ENCODE results near the gene REEP2.

GRCh38 chr5:138449501-138450239 is 10.8 kb downstream of the REEP2 start:
- peak; percentile 89 to 97 for TF ChIP-seq CTCF (conservative IDR thresholded peaks at IDR 0.05; ENCODE audit: low read depth in 2 of 2)
- no peak for TF ChIP-seq EZH2 (IDR thresholded peaks at IDR 0.05; ENCODE audit: low read depth, unreplicated experiment)
- 0 out of 2 replicates have a peak, but pooled peaks have one; percentile 39 for TF ChIP-seq CREB1 (CRISPR knock-in tag; IDR thresholded peaks at IDR 0.05; ENCODE audit: low read depth)
- TF ChIP-seq POLR2AphosphoS5 (IDR thresholded peaks at IDR 0.05; ENCODE audit: low read depth): no peak
- TF ChIP-seq JUNB (IDR thresholded peaks at IDR 0.05; ENCODE audit: unreplicated experiment): no peak
- no peak for TF ChIP-seq EZH2phosphoT487 (IDR thresholded peaks at IDR 0.05; ENCODE audit: unreplicated experiment)
- TF ChIP-seq REST (IDR thresholded peaks at IDR 0.05; ENCODE audit: unreplicated experiment): no peak
- TF ChIP-seq ZNF462 (CRISPR knock-in tag; IDR thresholded peaks at IDR 0.05): no peak
- no peak for TF ChIP-seq STAT1 (IDR thresholded peaks at IDR 0.05; ENCODE audit: unreplicated experiment)
- TF ChIP-seq ZNF114 (CRISPR knock-in tag; IDR thresholded peaks at IDR 0.05): no peak
- TF ChIP-seq ETS1 (IDR thresholded peaks at IDR 0.05): no peak
- no peak for TF ChIP-seq NANOG (IDR thresholded peaks at IDR 0.05; ENCODE audit: borderline replicate concordance)
- TF ChIP-seq ZNF331 (CRISPR knock-in tag; IDR thresholded peaks at IDR 0.05; ENCODE audit: low read depth): no peak

Data from GM23338 (cell line).